GM15510 (cell line): ENCODE measurements around the gene RNU7-1.
A peak's percentile ranks its signal among the peaks of the same experiment; 100 is the strongest.

Source experiments
- POLR2A ChIP-seq: IDR thresholded peaks from 3 replicates; pipeline ENCODE4 v1.6.1; 2011; ENCODE audit warnings: borderline replicate concordance; ENCODE audit not compliant: insufficient read length; ENCODE audit errors: extremely low read depth

Gene RNU7-1

DNA sequence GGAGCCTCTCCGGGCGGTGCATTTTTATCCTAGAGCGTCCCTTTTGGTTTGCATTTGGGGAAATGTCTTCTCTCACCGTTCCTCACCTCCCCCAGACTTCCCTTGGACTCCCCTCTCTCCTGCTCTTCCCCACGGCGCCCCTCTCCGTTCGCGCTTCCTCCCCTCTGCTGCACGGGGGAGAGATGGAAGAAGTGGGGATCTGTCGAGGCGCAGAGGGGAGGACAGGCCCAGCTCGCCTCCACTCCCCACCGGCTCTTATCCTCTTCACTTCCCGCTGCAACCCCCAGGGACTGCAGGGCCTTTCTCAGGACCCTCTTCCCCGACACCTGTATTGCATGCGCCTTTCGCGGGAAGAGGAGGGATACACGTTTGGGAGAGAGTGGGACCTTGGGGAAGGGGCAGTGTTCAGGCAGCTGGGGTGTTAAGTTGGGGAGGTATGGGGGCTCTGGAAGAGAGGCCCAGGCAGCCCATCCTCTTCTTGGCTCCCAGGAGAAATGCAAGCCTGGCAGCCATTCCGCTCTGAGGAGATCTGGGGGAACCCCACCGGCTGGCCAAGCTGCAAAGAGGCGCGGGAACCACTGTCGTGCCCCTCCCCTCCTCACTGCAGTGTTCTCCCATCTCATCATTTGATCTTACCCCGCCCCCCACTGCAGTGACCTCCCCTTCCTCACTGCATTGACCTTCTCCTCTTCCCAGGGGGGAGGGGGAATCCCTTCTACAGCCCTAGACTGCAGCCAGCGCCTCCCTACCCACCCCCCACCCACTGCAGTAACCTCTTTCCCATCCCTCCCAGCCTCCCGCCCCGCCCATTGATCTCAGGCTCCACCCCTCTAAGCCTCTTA is 28.4 kb upstream of the RNU7-1 start:
- no peak for TF ChIP-seq POLR2A

DNA sequence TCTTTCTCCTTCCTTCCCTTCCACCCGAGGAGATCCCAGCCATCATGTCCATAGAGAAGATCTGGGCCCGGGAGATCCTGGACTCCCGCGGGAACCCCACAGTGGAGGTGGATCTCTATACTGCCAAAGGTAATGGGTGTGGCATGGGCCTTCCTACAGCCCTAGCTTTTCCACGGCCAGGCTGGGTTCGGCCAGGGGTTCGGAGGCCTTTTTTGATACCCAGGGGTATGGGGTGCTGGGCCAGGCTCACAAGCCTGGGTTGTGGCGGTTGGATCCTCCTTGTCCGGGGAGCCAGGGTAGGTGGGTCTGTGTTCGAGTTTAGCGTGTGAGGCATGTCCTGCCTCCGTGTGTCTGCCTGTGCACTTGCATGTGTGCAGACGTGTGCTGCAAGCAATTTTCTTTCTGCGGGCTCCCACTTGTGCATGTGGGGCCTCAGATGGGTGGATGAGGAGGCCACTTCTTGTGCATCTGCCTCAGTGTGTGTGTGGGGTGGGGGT is 27.8 kb upstream of the RNU7-1 start:
- TF ChIP-seq POLR2A = no peak

DNA sequence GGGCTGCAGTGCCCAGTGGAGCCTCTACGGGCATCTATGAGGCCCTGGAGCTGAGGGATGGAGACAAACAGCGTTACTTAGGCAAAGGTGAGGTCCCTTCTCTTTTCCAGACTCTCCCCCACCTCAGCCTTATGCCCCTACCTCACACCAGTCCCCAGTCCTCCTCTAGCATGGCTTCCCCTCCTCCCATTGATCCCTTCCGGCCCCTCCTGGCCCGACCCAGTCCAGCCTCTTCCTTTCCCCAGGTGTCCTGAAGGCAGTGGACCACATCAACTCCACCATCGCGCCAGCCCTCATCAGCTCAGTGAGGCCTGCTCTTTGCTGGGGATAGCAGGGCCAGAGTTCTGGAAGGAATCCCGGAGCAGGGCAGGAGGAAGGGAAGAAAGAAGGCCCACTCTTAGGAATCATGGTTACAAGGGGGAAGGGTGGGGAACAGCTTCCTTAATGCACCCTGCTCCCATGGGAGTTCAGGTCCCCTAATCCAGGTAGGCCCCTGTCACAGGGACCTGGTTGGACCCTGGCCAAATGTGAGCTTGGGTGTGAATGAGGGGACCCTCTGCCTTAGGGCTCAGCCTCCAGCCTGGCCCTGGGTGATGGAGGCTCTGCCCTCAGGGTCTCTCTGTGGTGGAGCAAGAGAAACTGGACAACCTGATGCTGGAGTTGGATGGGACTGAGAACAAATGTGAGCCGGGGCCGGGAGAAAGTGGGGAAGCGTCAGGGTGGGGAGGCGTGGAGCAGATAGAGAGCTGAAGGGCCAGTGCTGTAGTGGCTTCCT is 27.0 kb upstream of the RNU7-1 start:
- no peak for TF ChIP-seq POLR2A

DNA sequence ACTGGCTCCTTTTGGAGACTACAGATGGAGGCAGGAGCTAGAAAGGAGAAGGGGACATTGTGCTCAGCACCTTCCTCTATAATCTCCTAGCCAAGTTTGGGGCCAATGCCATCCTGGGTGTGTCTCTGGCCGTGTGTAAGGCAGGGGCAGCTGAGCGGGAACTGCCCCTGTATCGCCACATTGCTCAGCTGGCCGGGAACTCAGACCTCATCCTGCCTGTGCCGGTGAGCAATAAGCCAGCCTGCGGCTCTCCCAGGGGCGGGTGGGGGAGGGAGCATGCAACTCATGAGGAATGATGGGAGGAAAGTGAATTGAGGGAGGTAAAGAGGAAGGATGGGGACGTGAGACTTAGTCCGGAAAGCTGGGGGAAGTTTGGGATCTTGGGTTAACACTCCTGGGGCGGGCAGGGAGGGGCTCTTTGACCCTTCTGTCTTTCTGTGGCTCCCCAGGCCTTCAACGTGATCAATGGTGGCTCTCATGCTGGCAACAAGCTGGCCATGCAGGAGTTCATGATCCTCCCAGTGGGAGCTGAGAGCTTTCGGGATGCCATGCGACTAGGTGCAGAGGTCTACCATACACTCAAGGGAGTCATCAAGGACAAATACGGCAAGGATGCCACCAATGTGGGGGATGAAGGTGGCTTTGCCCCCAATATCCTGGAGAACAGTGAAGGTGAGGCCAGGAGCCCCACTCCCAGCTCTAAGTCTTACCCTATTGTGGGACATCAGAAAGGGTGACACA is 26.0 kb upstream of the RNU7-1 start:
- no peak for TF ChIP-seq POLR2A

DNA sequence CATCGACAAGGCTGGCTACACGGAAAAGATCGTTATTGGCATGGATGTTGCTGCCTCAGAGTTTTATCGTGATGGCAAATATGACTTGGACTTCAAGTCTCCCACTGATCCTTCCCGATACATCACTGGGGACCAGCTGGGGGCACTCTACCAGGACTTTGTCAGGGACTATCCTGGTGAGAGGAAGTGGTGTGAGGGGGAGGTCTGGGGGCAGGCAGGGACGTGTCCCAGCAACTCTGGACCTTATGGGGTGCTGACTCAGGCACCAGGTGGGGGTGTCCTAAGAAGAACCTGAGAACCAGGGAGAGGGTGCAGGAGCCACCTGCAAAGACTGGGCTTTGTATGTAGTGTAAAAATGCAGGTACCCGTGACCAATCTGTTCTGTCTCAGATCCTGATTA is 24.0 kb upstream of the RNU7-1 start:
- TF ChIP-seq POLR2A = no peak

DNA sequence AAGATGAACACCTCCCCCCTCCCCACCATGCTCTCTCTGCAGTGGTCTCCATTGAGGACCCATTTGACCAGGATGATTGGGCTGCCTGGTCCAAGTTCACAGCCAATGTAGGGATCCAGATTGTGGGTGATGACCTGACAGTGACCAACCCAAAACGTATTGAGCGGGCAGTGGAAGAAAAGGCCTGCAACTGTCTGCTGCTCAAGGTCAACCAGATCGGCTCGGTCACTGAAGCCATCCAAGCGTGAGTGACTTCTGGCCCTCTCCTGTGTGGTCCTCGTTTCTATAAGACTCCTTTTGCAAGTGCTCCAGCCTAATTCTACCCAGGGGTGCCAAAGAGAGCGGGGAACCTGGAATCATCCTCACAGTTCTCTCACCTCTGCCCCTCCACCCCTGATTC is 22.1 kb upstream of the RNU7-1 start:
- TF ChIP-seq POLR2A = no peak

DNA sequence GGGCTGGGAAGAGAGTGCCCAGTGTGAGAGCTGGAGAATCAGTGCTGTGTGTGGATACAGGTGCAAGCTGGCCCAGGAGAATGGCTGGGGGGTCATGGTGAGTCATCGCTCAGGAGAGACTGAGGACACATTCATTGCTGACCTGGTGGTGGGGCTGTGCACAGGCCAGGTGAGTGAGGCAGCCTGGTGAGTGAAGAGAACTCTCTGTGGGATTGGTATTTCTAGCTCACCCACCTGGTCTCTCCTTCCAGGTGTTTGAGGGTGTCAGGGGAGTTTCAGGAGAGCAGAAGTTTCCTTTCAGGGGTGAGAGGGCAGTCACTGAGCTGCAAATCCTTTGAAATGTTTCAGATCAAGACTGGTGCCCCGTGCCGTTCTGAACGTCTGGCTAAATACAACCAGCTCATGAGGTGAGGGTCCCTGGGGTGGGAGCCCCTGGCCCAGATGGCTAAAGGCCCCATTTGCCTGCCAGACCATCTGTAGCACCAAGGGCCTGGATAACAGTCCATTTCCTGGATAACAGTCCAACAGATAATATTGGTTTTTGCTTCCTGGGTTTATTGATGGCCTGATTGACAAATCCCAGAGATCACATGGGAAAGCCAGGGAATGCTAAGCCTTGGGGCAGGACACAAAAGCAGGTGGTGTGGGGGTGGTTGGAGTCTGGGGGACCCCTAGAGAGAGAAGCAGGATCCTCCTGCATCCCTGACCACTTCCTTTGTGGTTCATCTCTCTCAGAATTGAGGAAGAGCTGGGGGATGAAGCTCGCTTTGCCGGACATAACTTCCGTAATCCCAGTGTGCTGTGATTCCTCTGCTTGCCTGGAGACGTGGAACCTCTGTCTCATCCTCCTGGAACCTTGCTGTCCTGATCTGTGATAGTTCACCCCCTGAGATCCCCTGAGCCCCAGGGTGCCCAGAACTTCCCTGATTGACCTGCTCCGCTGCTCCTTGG is 21.3 kb upstream of the RNU7-1 start:
- TF ChIP-seq POLR2A = no peak

DNA sequence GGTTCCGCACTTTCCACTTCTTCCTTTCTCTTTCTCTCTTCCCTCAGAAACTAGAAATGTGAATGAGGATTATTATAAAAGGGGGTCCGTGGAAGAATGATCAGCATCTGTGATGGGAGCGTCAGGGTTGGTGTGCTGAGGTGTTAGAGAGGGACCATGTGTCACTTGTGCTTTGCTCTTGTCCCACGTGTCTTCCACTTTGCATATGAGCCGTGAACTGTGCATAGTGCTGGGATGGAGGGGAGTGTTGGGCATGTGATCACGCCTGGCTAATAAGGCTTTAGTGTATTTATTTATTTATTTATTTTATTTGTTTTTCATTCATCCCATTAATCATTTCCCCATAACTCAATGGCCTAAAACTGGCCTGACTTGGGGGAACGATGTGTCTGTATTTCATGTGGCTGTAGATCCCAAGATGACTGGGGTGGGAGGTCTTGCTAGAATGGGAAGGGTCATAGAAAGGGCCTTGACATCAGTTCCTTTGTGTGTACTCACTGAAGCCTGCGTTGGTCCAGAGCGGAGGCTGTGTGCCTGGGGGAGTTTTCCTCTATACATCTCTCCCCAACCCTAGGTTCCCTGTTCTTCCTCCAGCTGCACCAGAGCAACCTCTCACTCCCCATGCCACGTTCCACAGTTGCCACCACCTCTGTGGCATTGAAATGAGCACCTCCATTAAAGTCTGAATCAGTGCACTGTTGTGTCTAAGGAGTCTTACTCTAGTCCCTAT is 20.4 kb upstream of the RNU7-1 start:
- no peak for TF ChIP-seq POLR2A

DNA sequence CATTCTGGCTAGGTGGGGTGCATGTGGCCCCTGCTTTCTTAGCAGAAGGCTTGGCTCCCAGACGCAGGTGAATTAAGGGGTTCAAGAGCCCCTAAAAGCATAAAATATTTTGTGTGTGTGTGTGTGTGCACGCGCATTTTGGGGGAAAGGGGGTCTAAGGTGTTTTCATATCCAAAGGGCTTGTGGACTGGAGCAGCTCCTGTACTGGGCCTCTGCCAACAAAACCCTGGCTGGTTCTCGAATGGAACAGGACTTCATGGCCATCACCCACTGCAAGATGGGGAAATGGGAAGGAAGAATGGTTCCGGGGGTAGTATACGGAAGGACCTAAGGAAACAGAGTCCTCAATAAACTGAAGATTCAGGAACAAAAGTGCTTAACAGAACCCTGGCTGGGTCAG is 19.8 kb upstream of the RNU7-1 start:
- no peak for TF ChIP-seq POLR2A

DNA sequence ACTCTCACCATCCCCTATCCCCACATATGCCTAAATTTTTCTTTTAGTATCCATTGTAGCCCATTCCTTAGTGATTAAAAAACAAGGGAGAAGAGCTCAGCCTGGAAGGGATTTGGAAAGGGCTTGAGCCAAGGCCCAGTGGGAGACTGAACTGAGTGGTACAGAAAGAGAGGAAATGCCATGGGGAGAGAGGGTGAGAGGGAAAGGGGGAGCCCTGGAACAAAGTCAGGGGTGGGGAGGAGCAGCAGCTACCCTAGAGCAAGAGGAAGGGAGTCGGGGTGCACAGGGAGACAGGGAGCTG is 18.4 kb upstream of the RNU7-1 start:
- no peak for TF ChIP-seq POLR2A

DNA sequence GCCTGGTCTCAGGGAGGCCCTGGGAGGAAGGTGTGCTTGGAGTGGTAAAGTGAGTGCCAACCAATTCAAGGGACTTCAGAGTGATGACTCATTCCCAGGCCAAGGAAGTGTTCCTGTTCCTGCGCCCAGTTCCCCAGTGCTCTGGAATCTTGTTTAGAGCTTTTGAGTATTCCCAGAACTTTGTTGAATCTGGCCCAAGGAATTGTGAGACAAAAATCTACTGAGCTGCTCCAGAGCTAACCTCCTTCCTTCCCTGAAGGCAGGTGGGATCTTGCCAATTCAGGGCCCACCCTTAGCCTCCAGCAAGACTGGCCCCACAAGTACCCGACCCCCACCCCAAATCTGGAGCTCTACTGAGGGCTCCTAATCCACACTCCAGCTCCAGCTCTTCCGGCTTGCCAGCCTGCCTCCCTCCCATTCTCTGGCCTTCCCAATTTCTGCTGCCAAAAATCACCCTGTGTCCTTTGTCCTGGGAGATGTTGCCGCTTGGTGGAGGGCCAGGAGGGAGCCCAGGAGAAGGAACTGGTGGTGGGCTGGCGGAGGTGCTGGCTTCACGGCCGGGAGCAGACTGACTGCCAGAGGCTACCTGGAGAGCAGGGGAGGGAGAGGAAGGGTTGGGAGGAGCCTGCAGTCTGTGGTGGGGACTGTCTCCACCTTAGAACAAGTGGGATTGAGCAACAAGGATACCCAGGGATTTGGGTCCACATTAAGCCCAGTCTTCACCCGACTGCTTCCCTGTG is 17.9 kb upstream of the RNU7-1 start:
- no peak for TF ChIP-seq POLR2A

DNA sequence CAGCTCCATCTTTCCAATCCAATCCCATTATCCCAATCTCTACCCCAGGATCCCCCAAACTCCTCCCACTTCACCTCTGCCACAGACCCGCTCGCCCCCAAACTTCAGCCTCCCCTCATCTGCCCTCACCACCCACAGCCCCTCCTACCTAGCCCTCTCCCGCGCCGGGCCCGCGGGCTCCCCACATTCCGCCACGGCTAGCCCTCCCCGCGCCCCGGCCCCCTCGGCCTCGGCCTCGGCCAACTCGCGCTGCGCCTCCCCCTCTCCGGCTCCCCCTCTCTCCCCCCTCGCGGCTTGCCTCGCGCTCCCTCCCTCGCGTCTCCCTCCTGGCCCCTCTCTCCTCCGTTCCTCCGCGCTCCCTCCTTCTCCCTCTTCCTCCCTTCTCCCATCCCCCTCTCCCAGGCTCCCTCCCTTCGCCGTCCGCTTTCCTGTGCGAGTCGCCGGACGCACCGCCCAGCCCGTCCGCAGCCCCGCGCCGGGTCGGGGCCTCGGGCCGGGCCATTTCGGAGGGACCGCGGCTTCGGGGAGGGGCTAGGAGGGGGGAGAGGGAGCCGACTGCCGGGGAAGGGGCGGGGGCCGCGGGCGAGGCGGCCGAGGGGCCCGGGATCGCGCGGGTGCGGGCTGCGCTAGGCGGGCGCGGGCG is 16.1 kb upstream of the RNU7-1 start, which contains the start of gene ATN1:
Gene ATN1, plus strand, starts transcription at position 581 of the 643 bp plus-strand sequence. CDS start 6,043 bp downstream, outside the sequence.
- TF ChIP-seq POLR2A = peak; percentile 43
